Smooth muscle cell (in vitro differentiated cells): ENCODE data around the gene DYNC1H1. TPM values are rescaled to one million over a fixed set of nuclear protein-coding genes. Genes with fewer than 3 reads are reported as not detected.

Experiments
- DNase-seq: peaks from one replicate; lab custom pipeline; 2025; ENCODE audit not compliant: unreplicated experiment; lab: John Stamatoyannopoulos, UW
- H2AFZ ChIP-seq: fragments of 200-600 bp; sonication (generic); 2 replicates; pipeline ENCODE4 v1.6.0; 2016; ENCODE audit warnings: antibody characterized with exemption, low read depth, mild to moderate bottlenecking
- H3F3A ChIP-seq: fragments of 200-600 bp; sonication (generic); 2 replicates; pipeline ENCODE4 v1.6.0; 2017; ENCODE audit warnings: antibody characterized with exemption, low read depth
- H3K27ac ChIP-seq: fragments of 200-600 bp; sonication (generic); 2 replicates; pipeline ENCODE4 v1.5.1; 2016; ENCODE audit warnings: low read depth, mild to moderate bottlenecking
- H3K27me3 ChIP-seq: fragments of 200-600 bp; sonication (generic); 2 replicates; pipeline ENCODE4 v1.6.1; 2016; ENCODE audit warnings: low read depth, mild to moderate bottlenecking
- H3K36me3 ChIP-seq: fragments of 200-600 bp; sonication (generic); 2 replicates; pipeline ENCODE4 v1.5.1; 2016; ENCODE audit warnings: low read depth
- H3K4me1 ChIP-seq: fragments of 200-600 bp; sonication (generic); 2 replicates; pipeline ENCODE4 v1.5.1; 2016; ENCODE audit warnings: low read depth
- H3K4me2 ChIP-seq: fragments of 200-600 bp; sonication (generic); 2 replicates; pipeline ENCODE4 v1.6.0; 2016; ENCODE audit warnings: mild to moderate bottlenecking
- H3K4me3 ChIP-seq: fragments of 200-600 bp; sonication (generic); 2 replicates; pipeline ENCODE4 v1.5.1; 2016; ENCODE audit warnings: mild to moderate bottlenecking
- H3K79me2 ChIP-seq: fragments of 200-600 bp; sonication (generic); 2 replicates; pipeline ENCODE4 v1.6.0; 2016; ENCODE audit warnings: low read depth, mild to moderate bottlenecking
- H3K9ac ChIP-seq: fragments of 200-600 bp; sonication (generic); 2 replicates; pipeline ENCODE4 v1.6.0; 2016; ENCODE audit warnings: low read depth
- H3K9me3 ChIP-seq: fragments of 200-600 bp; sonication (generic); replicated peaks from 2 replicates; pipeline ENCODE4 v1.5.1; 2016; ENCODE audit warnings: low read depth
- H4K20me1 ChIP-seq: fragments of 200-600 bp; sonication (generic); 2 replicates; pipeline ENCODE4 v1.6.0; 2016; ENCODE audit warnings: low read depth
- WGBS: methylation state at CpG from one replicate; pipeline ENCODE4 v1.1.7; 2016; ENCODE audit warnings: low lambda C conversion rate; 5-methylcytosine and 5-hydroxymethylcytosine counted together
- polyA plus RNA-seq: library from polyadenylated mRNA; unstranded; fragments of >200 nt; fragmentation: Nextera tagmentation; extraction: Ambion mirVana; gene quantifications from 2 replicates; pipeline ENCODE4 v1.2.1, GENCODE V29; 2016
- total RNA-seq: library from RNA; depleted of rRNA; stranded (reverse); fragments of >200 nt; gene quantifications from 2 replicates; pipeline ENCODE4 v1.2.3, GENCODE V29; 2014
- TF ChIP-seq, protein P1 (sequence below): fragments of 200-600 bp; sonication (generic); IDR thresholded peaks from 2 replicates; pipeline ENCODE4 v1.5.1; 2017; ENCODE audit warnings: borderline replicate concordance, mild to moderate bottlenecking, antibody characterized with exemption; ENCODE audit not compliant: insufficient read depth, poor library complexity, severe bottlenecking

The DYNC1H1 gene
- total and polyA plus RNA-seq, 2 experiments from 2014 or later = 137 to 399 TPM

DNA sequence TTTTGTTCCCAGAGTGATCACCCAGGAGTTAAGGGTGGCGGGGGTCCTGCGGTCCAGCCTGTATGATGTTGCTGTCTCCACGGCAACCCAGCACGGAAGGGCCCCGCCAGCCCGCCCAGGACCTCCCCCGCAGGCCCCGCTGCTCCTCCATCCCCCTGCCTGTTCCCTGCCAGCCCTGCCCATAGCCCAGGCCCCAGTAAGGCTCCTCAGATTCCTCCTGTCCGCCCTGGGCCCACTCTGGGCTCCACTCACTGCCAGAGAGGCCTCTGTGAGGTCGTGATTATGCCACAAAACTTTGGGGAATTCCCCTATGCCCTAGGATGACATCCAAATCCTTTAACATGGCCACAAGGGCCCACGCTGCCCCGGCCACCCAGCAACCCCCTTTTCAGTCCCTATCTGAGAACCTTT is 101.7 kb downstream of the DYNC1H1 start:
- Histone ChIP-seq H3K36me3 (no peaks in the 10 kb centered on the region), H3K9me3 (no peaks in the 10 kb centered on the region), H3K27ac (no peak overlapping the region), H4K20me1 (no peaks in the 10 kb centered on the region), H2AFZ (no peak overlapping the region), H3K79me2 (no peaks in the 10 kb centered on the region), H3K27me3 (no peaks in the 10 kb centered on the region), H3F3A (peaks cover under 1% of the 10 kb centered on the region), H3K9ac (no peak overlapping the region), H3K4me1 (peaks cover 6% of the 10 kb centered on the region), H3K4me3 (no peak overlapping the region), H3K4me2 (no peak overlapping the region)
- WGBS = 98% methylated on average over 5 of the region's 12 CpGs
- no peak for DNase-seq
- TF ChIP-seq, protein P1, sequence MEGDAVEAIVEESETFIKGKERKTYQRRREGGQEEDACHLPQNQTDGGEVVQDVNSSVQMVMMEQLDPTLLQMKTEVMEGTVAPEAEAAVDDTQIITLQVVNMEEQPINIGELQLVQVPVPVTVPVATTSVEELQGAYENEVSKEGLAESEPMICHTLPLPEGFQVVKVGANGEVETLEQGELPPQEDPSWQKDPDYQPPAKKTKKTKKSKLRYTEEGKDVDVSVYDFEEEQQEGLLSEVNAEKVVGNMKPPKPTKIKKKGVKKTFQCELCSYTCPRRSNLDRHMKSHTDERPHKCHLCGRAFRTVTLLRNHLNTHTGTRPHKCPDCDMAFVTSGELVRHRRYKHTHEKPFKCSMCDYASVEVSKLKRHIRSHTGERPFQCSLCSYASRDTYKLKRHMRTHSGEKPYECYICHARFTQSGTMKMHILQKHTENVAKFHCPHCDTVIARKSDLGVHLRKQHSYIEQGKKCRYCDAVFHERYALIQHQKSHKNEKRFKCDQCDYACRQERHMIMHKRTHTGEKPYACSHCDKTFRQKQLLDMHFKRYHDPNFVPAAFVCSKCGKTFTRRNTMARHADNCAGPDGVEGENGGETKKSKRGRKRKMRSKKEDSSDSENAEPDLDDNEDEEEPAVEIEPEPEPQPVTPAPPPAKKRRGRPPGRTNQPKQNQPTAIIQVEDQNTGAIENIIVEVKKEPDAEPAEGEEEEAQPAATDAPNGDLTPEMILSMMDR = no peak

DNA sequence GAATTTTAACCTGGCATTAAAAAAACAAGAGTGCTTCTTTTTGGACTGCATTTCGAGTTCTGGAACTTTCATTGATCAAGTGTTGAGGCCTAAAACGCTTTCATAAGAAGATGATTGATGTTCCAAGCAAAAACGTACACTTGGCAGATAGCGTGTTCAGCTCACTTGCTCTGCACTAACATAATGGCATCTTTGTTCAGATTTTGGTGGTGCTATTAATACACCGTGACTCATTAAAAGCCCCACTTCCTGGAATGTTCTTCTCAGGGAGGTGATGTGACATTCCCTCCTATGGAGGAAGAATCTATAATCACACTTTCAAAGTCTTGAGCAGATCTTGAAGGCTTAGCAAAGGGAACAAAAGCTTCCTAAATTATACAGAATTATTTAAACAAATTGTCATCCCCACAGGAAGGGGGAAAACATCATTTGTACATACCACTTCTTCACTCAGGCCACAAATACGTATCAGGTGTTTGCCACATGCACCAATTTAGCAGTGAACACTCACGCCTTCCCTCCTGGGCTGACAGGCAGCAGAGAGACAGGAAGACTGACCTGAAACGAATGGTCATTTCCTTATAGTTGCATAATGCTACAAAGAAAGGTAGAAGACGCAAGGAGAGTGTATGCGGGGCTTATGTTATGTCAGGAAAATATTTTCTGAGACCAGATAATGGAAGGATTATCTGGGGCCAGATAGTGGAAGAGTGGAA is 107.1 kb downstream of the DYNC1H1 start:
- no peak overlapping the region for H3K9ac ChIP-seq
- no peak for DNase-seq
- peak overlapping the region; percentile 38 for H3K27ac ChIP-seq
- no peaks in the 10 kb centered on the region for H3K36me3 ChIP-seq
- no peak overlapping the region for H3K4me3 ChIP-seq
- no peaks in the 10 kb centered on the region for H3K79me2 ChIP-seq
- TF ChIP-seq, protein P1 = no peak
- H3K4me1 ChIP-seq = no peaks in the 10 kb centered on the region
- WGBS = 67% methylated on average over 10 of the region's 10 CpGs
- H3K4me2 ChIP-seq = no peak overlapping the region
- H3F3A ChIP-seq = peaks cover 5% of the 10 kb centered on the region
- no peaks in the 10 kb centered on the region for H3K27me3 ChIP-seq
- no peaks in the 10 kb centered on the region for H3K9me3 ChIP-seq
- no peak overlapping the region for H2AFZ ChIP-seq
- no peaks in the 10 kb centered on the region for H4K20me1 ChIP-seq

DNA sequence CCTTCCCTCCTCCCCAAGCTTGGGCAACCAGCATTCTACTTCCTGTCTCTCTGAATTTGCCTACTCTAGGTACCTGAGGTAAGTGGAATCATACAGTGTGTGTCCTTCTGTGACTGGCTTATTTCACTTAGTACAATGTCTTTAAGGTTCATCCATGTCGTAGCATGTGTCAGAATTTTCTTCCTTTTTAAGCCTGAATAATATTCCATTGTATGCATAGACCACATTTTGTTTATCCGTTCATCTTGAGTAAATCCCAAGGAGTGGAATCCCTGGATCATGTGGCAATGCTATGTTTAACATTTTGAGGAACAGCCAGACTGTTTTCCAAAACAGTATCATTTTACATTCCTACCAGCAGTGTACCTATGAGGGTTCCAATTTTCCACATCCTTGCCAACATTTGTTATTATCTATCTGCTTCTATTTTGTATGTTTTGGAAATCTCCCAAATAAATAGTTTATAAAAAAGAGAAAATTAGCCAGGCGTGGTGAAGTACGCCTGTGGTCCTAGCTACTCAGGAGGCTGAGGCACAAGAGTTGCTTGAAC is 110.1 kb downstream of the DYNC1H1 start:
- Histone ChIP-seq H3K27me3 (no peaks in the 10 kb centered on the region), H4K20me1 (no peaks in the 10 kb centered on the region), H3K79me2 (no peaks in the 10 kb centered on the region), H3K27ac (no peak overlapping the region), H3K36me3 (peaks cover 1% of the 10 kb centered on the region), H3K4me3 (no peak overlapping the region), H2AFZ (no peak overlapping the region), H3K4me1 (no peaks in the 10 kb centered on the region), H3K9ac (no peak overlapping the region), H3K4me2 (no peak overlapping the region), H3F3A (peaks cover 5% of the 10 kb centered on the region), H3K9me3 (no peaks in the 10 kb centered on the region)
- WGBS = over 99% methylated on average over 4 of the region's 4 CpGs
- no peak for DNase-seq
- TF ChIP-seq, protein P1 = no peak
